GM19438 (cell line): ENCODE measurements around the gene ZNF565.
A peak's percentile ranks its signal among the peaks of the same experiment; 100 is the strongest.
"Not testable (repeated sequence)": the region's sequence is repeated elsewhere in the genome, so short reads cannot be mapped to it uniquely, and the experiment has no call there.

Experiments used
- ATAC-seq: cut with Tn5 transposase; IDR thresholded peaks from one replicate; pipeline ENCODE4 v1.9.1; 2021; ENCODE audit warnings: low read depth; ENCODE audit not compliant: unreplicated experiment

Gene ZNF565

DNA sequence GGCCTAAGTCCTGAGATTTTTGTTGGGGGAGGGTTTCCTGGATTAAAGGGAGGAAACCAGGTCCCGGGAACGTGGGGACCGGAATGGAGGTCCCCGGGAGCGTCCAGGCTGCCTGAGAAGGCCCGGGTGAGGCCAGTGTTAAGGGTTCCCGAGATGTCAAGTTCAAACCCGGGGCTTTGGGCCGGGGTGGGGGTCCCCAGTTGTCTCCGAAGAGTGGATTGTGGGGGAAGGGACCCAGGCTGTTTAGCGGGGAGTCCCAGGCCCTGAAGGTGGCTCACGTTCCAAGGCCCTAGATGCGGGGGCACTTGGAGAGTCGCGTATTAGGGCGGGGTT is 62.5 kb downstream of the ZNF565 start:
- no peak for ATAC-seq

DNA sequence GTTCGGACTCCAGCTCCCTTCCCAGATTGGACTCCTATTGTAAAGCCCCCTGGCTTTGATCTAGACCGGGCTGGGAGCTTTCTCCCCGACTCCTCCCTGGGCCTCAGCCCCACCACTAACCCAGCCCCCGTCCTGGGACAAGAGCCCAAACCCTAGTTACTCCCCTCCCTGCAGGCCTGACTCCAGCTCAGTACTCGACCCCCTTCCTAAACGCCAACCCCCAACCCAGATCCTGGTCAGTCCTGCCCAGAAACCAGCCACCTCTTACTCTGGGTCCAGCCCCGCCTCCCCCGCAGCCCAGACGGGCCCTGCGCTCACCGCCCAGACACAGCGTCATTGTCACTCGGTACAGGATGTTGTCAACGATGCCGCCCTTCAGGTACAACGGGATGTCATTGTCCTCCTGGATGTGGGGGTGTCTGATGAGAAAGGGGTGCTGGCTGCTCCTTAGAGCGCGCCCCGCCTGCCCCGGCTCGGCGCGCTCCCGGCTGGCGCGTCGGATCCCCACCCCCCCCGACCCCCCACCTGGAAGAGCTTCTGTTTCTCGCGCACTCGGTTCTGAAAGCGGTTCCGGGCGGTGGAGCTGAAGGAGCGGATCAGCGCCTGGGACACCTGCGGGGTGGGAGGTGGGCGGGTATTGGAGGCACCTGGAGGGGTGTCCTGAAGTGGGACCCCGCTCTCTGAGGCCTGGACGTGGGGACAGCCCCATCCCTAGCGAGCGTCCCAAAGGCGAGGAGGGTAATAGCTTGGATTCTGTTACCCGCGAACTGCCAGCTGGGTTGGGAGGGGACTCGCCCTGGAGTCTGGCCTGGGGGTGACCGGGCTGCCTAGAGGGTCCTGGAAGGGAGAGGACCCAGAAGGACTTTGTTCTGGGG is 63.1 kb downstream of the ZNF565 start:
- no peak for ATAC-seq

DNA sequence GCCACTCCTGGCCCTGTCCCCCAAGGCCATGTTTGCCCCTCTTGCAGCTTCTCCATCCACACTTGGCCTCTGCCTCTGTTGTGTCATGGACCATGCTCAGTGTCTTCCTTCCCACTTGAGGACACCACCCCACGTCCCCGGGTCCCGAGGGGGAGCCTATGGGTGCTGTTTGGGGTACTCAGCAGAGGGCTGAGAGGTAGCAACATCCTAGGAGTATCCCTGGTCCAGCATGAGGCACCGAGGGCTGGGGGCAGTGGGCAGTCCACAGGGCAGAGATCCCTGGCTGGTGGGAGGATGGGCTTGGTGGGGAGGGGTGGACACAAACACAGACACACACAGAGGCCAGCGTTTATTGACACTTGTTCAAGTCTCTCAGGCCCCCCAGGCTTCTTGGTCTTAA is 63.9 kb downstream of the ZNF565 start:
- ATAC-seq: no peak

DNA sequence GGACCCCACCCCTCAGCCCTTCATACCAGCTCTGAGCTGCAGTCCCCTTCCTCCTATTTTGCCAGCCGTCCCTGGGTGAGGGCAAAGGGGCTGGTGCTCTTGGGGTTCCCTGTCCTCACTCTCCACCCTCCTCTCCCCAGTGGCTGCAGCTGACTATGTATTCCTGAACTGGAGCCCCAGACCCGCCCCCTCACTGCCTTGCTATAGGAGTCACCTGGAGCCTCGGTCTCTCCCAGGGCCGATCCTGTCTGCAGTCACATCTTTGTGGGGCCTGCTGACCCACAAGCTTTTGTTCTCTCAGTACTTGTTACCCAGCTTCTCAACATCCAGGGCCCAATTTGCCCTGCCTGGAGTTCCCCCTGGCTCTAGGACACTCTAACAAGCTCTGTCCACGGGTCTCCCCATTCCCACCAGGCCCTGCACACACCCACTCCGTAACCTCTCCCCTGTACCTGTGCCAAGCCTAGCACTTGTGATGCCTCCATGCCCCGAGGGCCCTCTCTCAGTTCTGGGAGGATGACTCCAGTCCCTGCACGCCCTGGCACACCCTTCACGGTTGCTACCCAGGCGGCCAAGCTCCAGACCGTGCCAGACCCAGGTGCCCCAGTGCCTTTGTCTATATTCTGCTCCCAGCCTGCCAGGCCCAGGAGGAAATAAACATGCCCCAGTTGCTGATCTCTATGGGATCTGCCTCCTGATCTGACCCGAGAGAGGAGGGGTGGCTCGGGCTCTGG is 64.6 kb downstream of the ZNF565 start:
- no peak for ATAC-seq

DNA sequence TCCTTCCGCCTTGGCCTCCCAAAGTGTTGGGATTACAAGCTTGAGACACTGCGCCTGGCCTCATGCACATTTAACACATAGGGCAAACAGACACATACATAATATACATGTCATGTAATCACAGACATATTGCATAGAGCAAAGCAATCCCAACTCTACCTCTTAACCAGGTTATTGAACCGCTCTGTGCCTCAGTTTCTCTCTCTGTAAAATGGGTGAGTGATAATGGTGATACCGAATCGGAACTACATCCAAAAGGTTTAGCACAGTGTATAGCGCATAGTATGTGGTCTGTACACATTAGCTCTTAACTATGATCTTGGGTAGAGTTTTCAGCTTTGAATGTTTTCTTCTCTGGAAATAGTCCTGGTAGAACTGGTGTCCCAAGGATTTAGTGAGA is 69.8 kb downstream of the ZNF565 start:
- ATAC-seq: no peak

DNA sequence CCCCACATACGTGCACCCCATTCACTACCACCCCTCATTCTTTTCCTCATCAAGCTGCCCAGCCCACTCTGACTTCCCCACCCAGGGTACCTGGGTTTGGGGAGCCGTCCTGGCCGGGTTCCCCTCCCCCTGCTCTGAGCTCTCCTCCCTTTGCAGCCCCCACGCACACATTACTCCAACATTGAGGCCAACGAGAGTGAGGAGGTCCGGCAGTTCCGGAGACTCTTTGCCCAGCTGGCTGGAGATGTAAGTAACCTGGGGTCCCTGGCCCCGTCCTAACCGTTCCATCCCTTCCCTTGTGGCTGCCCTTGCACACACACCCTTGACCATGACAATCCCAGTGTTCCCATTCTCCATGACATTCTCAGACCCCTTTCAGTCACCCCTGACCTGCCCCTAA is 72.0 kb downstream of the ZNF565 start:
- no peak for ATAC-seq

DNA sequence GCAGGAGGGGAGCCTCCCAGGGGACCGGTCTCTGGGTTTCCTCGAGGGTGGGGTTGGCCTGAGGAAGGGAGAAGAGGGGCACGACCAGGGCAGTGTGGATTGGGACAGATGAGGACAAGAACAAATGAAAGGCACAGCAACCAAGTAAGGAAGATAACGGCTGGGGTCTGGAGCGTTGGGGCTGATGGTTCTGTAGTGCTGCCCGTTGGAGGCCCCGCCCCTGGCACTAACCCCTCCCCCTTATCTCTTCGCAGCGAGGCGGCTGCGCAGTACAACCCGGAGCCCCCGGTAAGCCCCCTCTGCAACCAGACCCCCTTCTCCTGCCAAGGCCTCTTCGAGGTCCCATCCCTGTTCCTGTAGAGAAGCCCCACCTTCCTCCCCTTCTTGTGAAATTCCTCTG is 72.4 kb downstream of the ZNF565 start:
- no peak for ATAC-seq

DNA sequence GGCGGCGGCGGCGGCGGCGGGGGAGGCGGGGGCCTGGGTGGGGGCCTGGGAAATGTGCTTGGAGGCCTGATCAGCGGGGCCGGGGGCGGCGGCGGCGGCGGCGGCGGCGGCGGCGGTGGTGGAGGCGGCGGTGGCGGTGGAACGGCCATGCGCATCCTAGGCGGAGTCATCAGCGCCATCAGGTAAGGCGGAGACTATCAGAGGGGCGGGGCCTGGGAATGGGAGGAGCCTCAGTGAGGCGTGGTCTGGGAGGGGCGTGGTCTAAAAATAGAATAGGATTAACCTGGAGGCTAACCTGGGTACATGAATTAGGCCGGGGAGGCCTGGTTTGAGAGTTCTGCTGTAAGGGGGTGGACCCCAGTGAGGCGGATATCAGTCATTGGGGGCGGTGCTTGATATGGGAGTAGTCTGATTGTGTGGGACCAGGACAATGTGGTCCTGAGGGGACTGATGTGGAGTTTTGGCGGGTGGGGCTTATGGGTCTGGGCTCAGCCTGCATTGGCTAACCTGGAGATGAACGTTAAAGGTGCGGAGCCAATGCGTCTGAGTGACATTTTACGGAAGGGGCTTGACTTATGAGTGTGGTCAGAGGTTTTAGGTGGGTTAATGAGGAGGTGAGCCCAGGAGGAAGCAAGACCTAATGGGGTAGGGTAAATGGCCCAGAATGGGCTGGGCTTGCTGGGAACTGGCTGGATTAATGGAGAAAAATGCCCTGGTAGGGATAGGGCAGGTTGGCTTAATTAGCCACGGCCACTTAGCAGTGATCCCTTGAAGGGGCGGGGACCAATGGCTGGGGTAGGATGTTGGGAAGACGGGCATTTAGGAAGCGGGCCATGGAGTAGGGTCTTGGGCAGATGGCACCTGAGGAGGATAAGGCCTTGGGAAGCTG is 73.2 kb downstream of the ZNF565 start:
- peak; percentile 47 for ATAC-seq

DNA sequence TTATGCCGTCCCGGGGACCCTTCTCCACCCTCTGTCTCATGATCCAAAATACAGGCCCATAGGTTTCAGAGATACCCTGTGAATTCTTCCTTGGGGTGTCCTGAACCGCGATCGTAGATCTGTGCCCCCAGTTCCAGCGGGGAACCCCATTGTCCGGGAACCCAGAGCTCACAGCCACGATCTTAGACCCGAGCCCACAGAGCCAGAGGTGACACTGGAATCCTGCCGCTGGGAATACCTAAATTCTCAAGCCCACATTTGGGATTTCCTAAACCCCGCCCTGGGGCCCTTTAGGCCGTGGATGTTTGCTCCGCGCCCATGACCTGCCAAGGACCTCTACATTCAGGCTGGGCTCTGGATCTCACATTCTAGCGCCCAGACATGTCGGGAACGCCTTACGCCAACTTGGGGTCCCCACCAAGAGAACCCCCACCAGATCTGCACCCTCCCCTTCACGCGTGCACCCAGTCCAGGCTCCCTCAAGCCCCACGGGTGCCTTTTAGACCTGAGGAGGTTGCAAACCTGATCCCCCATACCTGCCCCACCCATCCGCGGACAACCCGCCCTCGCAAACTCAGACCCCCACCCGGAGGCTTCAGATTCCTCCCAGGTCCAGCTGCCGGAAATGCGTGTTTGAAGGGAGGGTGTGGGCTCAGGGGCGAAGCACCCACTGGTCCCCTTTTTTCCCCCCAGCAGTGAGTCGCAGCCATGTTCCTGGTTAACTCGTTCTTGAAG is 74.0 kb downstream of the ZNF565 start:
- ATAC-seq: peak; percentile 20

DNA sequence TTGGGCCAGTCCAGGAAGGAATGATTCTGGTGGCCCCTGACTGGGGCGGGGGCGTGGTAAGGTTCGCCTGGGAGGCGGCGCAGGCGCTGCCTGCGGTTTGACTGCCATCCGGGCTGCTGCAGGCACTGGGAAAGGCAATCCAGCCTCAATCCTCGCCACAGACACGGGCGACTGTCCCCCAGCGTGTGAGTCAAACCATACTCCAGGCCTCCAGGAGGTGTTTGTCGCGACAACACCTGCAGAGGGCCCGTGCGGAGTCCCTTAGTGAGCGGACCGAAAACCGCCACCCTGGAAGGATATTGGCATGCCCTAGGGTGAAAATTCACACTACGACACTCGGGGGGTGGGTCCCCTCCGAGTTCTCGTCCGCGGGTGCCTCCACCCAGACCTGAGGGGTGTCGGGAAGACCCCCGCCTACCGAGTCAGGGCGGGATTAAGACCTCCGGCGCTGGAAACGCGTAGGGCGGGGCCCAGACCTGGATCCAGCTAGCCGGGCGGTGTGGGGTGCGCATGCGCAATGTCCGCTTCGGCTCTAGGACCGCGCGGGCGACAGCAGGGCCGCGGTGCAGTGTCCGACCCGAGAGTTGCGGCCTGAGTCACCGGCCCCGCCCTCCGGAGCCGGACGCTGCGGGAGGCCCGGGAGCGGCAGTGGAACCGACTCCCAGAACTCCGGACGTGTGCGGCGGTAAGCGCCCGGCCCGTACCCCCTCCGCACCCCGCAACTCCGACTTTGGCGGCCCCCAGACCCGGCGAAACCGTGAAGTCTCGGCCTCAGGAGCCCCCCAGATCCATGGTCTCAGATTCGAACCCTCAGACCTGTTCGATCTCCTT is 74.8 kb downstream of the ZNF565 start, which contains the start of gene CAPNS1:
Gene CAPNS1, plus strand, starts transcription at position 594 of the 831 bp plus-strand sequence. CDS start 946 bp downstream, outside the sequence.
- peak; percentile 83 for ATAC-seq

DNA sequence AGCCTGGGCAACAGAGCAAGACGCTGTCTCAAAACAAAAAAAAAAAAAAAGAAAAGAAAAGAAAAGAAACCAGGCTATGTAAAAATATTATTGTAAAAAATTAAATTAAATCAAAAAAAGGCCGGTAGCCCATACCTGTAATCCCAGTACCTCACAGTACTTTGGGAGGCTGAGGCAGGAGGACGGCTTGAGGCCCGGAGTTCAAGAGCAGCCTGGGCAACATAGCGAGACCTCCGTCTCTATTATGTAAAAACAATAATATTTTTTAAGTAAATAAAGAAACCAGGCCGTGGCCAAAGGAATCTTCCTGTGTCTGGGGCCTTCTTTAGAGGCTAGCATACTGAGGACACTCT is 75.4 kb downstream of the ZNF565 start:
- no peak for ATAC-seq

DNA sequence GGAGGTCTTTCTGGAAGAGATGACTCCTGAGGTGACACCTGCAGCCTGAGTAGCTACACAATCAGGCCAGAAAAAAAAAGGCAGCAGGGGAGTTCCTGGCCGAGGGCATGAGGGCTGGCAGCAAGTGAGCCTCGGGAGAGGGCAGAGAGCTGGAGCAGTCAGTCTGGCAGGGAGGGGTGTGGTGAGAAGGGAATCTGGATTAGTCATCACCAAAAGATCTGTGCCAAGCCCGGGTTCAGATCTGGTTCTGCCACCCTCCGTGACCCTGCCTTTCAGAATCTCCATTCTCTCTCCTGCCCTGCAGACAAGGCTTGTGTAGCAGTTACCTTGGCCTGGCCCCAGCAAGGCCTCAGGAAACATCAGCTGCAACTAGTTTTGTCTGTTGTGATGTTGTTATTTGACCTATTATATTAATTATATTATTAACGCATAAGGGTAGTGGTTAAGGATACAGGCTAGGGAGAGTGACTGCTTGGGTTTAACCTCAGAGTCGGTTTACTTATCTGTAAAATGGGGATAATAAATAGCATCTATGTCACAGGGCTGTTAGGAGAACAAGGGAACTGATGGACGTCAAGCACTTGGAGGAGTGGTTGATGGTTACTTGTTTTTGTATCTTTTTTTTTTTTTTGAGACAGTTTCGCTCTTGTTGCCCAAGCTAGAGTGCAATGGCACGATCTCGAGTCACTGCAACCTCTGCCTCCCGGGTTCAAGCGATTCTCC is 77.3 kb downstream of the ZNF565 start:
- no peak for ATAC-seq

DNA sequence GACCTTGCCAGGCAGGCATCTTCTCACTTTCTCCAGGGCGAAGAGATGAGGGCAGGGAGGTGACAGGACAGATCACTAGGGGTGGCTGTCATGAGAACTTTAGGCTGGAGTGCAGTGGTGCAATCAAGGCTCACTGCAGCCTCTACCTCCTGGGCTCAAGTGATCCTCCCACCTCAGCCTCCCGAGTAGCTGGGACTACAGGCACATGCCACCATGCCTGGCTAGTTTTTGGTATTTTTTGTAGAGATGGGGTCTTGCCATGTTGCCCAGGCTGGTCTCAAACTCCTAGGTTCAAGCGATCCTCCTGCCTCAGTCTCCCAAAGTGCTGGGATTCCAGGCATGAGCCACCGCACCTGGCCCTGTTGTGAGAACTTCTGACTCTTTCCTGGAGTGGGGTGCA is 79.6 kb downstream of the ZNF565 start:
- not testable (repeated sequence) for ATAC-seq
